ENCODE data around the gene SAMD11. TPM values are rescaled to one million over a fixed set of nuclear protein-coding genes. Genes with fewer than 3 reads are reported as not detected.

The SAMD11 gene
- total RNA-seq, 1 donor, result 1.6 TPM

DNA sequence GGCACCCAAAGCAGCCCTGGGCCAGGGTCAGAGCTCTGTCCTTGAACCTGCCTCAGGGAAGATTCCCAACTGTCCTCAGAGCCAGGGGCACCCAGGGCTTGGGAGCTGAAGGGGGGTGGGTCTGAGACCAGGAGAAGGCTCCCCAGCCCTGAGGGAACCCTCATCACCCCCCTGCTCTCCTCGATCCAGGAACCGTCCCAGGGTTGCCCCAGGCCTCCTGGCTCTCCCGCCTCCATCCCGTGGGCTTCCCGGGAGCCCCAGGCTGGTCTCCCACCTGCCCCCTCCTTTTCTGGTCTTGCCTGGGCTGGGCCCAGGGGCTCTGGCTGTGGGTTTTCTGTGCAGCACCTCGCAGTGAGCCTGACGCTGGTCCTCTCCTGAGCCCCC, 6.7 kb upstream of the SAMD11 start:
- TF ChIP-seq, protein P1, sequence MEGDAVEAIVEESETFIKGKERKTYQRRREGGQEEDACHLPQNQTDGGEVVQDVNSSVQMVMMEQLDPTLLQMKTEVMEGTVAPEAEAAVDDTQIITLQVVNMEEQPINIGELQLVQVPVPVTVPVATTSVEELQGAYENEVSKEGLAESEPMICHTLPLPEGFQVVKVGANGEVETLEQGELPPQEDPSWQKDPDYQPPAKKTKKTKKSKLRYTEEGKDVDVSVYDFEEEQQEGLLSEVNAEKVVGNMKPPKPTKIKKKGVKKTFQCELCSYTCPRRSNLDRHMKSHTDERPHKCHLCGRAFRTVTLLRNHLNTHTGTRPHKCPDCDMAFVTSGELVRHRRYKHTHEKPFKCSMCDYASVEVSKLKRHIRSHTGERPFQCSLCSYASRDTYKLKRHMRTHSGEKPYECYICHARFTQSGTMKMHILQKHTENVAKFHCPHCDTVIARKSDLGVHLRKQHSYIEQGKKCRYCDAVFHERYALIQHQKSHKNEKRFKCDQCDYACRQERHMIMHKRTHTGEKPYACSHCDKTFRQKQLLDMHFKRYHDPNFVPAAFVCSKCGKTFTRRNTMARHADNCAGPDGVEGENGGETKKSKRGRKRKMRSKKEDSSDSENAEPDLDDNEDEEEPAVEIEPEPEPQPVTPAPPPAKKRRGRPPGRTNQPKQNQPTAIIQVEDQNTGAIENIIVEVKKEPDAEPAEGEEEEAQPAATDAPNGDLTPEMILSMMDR (IDR thresholded peaks at IDR 0.05; ENCODE audit: insufficient read depth, low read length), result no peak
- DNase-seq (ENCODE audit: low read depth), result no peak
- H3K4me3 ChIP-seq (ENCODE audit: low read depth, low read length), result no peak overlapping the region

DNA sequence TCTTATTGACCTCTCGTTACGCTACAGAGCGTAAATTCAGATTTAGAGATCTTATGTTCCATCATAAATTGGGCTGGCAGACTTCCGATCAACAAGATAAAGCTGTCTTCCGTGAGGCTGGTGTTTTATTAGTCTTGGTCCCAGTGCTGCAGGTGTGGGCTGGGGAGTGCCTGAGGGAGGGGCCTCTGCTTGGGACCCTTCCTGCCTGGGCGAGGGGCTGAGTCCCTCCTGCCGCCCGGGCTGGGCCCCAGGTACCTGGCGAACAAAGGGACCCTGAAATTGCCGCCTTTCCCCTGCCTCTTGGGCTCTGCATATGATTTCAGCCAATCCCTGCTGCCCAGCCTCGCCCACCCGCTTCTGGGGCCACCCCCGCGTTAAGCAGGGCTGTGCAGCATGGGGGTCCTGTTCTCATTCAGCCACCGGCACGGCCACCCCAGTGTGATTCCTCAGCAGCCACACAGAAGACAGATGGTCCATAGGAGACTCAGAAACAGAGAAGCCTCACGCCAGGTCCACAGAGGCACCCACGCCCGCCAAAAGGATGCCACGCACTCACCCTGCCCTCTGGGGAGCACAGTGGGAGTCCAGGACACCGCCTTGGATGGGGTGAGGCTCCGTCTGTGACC, 6.1 kb upstream of the SAMD11 start:
- TF ChIP-seq, protein P1 (IDR thresholded peaks at IDR 0.05; ENCODE audit: insufficient read depth, low read length), result no peak
- DNase-seq (ENCODE audit: low read depth), result no peak
- H3K4me3 ChIP-seq (ENCODE audit: low read depth, low read length), result no peak overlapping the region

DNA sequence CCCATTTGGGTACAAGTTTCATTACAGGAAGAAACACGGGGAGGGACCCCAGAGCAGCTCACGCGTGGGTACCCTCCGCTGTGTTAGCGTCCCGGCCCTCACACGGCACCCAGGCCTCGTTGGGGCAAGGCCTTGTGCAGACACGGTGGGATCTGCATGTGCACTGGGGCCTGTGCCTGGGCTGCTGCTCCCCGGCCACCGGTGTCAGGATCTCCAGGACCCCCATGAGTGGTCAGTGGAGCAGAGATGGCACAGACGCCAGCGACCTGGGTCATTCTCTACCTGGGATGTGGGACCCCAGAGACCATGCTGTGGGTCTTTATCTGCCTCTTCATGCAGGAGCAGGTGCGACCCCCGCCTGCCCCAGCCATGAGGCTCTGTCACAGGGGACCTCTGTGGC, 5.4 kb upstream of the SAMD11 start:
- TF ChIP-seq, protein P1 (IDR thresholded peaks at IDR 0.05; ENCODE audit: insufficient read depth, low read length), result no peak
- DNase-seq (ENCODE audit: low read depth), result no peak
- no peak overlapping the region for H3K4me3 ChIP-seq (ENCODE audit: low read depth, low read length)

DNA sequence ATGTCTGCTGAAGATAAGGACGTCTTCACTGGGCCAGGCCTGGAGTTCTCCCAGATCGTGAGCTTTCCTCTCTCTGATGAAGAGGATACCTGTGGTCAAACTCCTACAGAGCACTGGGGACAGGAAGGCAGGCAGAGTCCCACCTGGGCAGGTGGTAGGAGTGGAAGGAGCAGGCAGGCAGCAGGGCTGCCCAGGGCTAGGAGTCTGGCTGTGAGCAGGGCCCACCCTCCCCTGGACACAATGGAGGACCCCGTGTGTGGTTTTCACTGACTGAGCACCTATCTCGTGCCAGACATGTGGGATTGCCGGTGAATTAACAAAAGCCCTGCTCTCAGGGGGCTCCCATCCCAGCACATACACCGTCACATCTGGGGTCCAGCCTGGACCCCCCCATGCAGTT, 4.9 kb upstream of the SAMD11 start:
- H3K4me3 ChIP-seq (ENCODE audit: low read depth, low read length), result no peak overlapping the region
- TF ChIP-seq, protein P1 (IDR thresholded peaks at IDR 0.05; ENCODE audit: insufficient read depth, low read length), result no peak
- no peak for DNase-seq (ENCODE audit: low read depth)

DNA sequence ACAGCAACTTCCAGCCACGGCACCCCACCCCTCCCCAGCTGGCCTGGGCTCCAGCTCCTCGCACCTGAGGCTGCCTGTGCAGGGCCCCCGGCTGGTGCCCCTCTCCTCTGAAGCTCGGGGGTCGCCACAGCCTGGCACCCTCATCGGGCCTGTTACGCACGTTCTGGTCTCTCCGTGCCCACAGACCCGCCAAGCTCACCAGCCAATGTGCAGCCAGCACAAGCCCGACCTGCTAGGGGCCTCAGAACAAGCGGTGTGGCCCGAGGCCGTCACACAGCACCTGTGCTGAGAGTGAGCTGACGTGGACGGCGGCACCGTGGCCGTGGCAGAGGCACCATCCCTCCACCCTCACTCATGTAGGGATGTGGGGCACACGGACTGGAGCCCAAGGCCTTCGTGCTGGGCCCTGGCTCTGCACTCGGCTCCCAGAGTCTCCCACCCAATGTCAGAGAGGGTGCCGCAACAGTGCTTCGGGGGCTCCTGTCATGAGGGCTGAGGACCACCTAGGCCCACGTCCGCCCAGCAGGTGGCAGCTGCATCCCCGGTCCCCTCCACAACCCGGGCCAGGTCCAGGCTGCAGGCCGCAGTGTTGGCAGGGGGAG, 4.4 kb upstream of the SAMD11 start:
- H3K4me3 ChIP-seq (ENCODE audit: low read depth, low read length), result no peak overlapping the region
- no peak for DNase-seq (ENCODE audit: low read depth)
- TF ChIP-seq, protein P1 (IDR thresholded peaks at IDR 0.05; ENCODE audit: insufficient read depth, low read length), result no peak

DNA sequence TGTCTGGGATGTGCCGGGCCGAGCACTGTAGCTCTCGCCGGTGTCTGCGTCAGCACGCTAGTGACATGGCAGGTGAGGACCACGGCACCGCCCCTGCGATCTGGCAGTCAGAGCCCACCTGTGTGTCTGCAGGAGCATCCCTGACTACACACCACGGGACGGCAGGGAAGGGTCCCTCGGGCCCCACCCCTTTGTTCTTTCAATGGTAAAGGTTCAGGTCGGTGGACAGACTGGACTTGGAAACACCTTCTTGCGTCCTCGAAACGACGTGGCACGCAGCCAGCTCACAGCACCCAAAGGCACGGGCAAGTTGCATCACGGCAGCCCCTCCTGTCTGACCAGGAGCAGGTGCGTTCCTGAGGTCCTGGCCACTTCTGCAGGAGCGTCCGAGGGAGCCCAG, 3.7 kb upstream of the SAMD11 start:
- H3K4me3 ChIP-seq (ENCODE audit: low read depth, low read length), result no peak overlapping the region
- no peak for DNase-seq (ENCODE audit: low read depth)
- TF ChIP-seq, protein P1 (IDR thresholded peaks at IDR 0.05; ENCODE audit: insufficient read depth, low read length), result no peak

DNA sequence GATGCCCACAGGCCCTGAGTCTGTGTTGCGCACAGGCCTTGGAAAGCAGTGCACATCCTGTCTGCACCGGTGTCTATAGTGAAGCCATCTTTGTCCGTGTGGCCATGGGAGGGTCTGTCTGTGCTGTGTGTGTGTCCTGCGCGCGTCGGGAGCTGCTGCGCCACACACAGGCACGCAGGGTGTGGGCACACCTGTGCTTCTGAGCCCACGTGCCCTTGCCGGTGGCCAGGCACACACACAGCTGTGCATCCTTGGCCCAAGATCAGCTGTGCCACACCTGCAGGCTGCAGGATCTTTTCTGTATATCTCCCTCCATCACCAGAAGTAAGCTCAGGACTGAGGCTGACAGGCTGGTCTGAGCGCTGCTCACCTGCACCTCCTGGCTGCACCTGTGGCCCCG, 3.2 kb upstream of the SAMD11 start:
- TF ChIP-seq, protein P1 (IDR thresholded peaks at IDR 0.05; ENCODE audit: insufficient read depth, low read length), result no peak
- H3K4me3 ChIP-seq (ENCODE audit: low read depth, low read length), result no peak overlapping the region
- DNase-seq (ENCODE audit: low read depth), result no peak
